ENCODE results near the gene PDE4D. TPM values are rescaled to one million over a fixed set of nuclear protein-coding genes. Genes with fewer than 3 reads are reported as not detected.
A peak's percentile ranks its signal among the peaks of the same experiment; 100 is the strongest.

PDE4D gene
- total and polyA plus RNA-seq, 11 donors: 5.2 to 68.3 (median 42.1) TPM

- no peak overlapping the region for H3K4me3 ChIP-seq
- no peaks in the 10 kb centered on the region for H3K27me3 ChIP-seq
- H3K9me3 ChIP-seq: no peaks in the 10 kb centered on the region
- ATAC-seq (peak in 1 of 4 donors; percentile 18), DNase-seq (no peak)
- TF ChIP-seq CTCF (IDR thresholded peaks at IDR 0.05) (no peak), POLR2A (IDR thresholded peaks at IDR 0.05) (no peak)
- 51 to 62% (median 58%) methylated on average over 5 of the region's 5 CpGs for WGBS, 4 donors
- no peaks in the 10 kb centered on the region for H3K36me3 ChIP-seq
- peak overlapping the region in 3 of 12 donors; percentile 5 to 84 (median 22) for H3K27ac ChIP-seq
- peaks cover 0 to 26% (median 0%) of the 10 kb centered on the region in 12 donors for H3K4me1 ChIP-seq
- intact Hi-C loops (cut with DNase I): loop anchor here in 1 of 10 donors (10.0 kb wide), 1 partner anchor 235 kb away; no protein-coding TSS in a partner anchor
These were observed 973.7 kb downstream of the PDE4D start for GRCh38 chr5:58919833-58920232.

MicroRNAs encoded within 50 kb of the gene (microRNA counts, 767-probe panel; counts per million panel counts)
- microRNA hsa-miR-582-3p (1,172 to 1,763 counts per million in 2 donors), microRNA hsa-miR-582-5p (0 to 71.6 counts per million in 2 donors)

Small RNA genes lying within 50 kb of the gene (microRNA-seq; reads per million reads assigned to microRNA genes)
- 0 to 3.6 (median 1.6) reads per million in 4 donors for gene MIR582

Data from heart left ventricle (tissue), 16 donors.